GM19395 (cell line): ENCODE results near the gene MARCHF9.
"Not testable (repeated sequence)": the region's sequence is repeated elsewhere in the genome, so short reads cannot be mapped to it uniquely, and the experiment has no call there.

Experiments
- ATAC-seq: cut with Tn5 transposase; IDR thresholded peaks from one replicate; pipeline ENCODE4 v1.9.1; 2021; ENCODE audit warnings: mild to moderate bottlenecking, moderate library complexity; ENCODE audit not compliant: unreplicated experiment

The MARCHF9 gene

GRCh38 chr12:57754411-57755193 lies at the start of gene MARCHF9:
MARCHF9 (plus strand) TSS chr12:57755103; CDS start chr12:57755529, 426 bp downstream.
- peak; percentile 39 for ATAC-seq

- no peak for ATAC-seq
These were observed 47.7 kb upstream of the MARCHF9 start for GRCh38 chr12:57707250-57707649.

- ATAC-seq = no peak
These were observed 46.6 kb upstream of the MARCHF9 start for GRCh38 chr12:57708296-57708695.

- no peak for ATAC-seq
These were observed 42.2 kb upstream of the MARCHF9 start for GRCh38 chr12:57712701-57713100.

GRCh38 chr12:57713209-57713608 lies 41.7 kb upstream of the MARCHF9 start:
- no peak for ATAC-seq

- ATAC-seq = not testable (repeated sequence)
These were observed 39.7 kb upstream of the MARCHF9 start for GRCh38 chr12:57715036-57715748.

- no peak for ATAC-seq
These were observed 39.1 kb upstream of the MARCHF9 start for GRCh38 chr12:57715786-57716185.

- no peak for ATAC-seq
These were observed 38.6 kb upstream of the MARCHF9 start for GRCh38 chr12:57716305-57716704.

- no peak for ATAC-seq
These were observed 37.8 kb upstream of the MARCHF9 start for GRCh38 chr12:57717131-57717530.

- ATAC-seq = no peak
These were observed 36.9 kb upstream of the MARCHF9 start for GRCh38 chr12:57717846-57718640.

- no peak for ATAC-seq
These were observed 36.0 kb upstream of the MARCHF9 start for GRCh38 chr12:57718641-57719528.

GRCh38 chr12:57719777-57720605 lies 34.9 kb upstream of the MARCHF9 start:
- ATAC-seq = no peak

GRCh38 chr12:57720606-57721595 lies 34.0 kb upstream of the MARCHF9 start:
- no peak for ATAC-seq

GRCh38 chr12:57721846-57722608 lies 32.9 kb upstream of the MARCHF9 start:
- not testable (repeated sequence) for ATAC-seq

GRCh38 chr12:57722716-57723629 lies 31.9 kb upstream of the MARCHF9 start:
- no peak for ATAC-seq

GRCh38 chr12:57723630-57723962 lies 31.3 kb upstream of the MARCHF9 start:
- ATAC-seq = no peak
